GM18867 (cell line): Measurements from ENCODE around the gene ENDOU.

Experiments used
- ATAC-seq: cut with Tn5 transposase; IDR thresholded peaks from one replicate; pipeline ENCODE4 v1.9.1; 2021; ENCODE audit warnings: mild to moderate bottlenecking, moderate library complexity; ENCODE audit not compliant: unreplicated experiment

ENDOU gene

DNA sequence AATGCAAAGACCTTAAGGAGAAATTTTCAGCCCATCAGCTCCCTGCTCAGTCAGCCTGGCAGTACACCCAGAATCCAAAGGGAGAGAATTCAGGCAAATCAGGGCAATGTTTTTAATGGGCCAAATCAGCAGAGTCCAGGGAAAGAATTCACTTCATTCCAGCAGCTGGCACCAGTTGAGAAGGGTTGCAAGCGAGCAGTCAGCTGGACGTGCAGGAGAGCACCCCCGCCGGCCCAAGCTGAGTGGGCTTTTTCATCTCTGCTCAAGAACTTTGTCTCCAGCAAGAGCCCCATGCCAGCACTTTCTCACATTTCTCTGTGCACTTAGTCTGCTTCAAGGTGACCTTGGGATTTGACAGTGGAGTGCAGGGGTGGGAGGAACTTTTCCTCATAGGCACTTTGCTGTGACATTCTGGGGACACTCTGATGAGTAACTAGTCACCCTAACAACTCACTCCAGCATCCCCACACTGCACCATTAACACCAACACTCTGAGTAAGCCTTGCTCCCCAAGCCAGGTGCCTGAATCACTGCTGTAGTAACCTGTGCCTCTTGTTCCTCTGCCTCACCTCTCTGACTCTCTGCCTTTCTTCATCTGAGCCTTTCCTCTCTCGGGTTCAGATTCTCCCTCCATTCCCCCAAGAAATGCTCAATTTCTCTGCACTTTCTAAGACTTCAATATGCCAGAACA is 2.2 kb downstream of the ENDOU start:
- ATAC-seq = no peak

DNA sequence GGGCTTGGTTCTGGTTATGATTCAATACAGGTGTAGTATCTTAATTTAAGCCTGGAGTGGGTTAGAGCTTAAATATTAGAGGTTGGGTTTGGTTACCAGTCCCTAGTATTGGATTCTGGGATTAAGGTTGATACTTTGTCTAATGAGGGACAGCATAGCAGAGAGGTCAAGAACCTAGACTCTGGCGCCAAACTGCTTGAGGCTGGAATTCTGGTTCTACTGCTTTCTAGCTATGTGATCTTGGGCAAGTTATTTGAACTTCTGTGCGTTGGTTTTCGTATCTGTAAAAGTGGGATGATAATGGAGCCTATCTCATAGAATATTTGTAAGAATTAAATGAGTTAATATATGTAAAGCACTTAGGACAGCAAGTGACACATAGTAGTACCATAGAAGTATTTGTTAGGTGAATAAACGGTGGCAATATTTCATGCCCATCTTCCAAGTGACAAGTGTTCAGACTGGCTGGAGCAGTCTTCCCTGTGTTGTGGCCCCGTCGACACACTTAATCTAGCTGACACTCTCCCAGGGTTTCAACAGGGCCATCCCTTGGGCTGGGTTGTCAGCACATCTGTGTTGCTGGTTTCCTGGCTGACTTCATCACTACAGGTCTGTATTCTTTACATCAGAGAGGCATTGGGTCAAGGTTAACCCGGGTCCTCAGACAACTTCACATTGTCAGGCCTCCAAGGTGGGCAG is 3.0 kb downstream of the ENDOU start:
- no peak for ATAC-seq

DNA sequence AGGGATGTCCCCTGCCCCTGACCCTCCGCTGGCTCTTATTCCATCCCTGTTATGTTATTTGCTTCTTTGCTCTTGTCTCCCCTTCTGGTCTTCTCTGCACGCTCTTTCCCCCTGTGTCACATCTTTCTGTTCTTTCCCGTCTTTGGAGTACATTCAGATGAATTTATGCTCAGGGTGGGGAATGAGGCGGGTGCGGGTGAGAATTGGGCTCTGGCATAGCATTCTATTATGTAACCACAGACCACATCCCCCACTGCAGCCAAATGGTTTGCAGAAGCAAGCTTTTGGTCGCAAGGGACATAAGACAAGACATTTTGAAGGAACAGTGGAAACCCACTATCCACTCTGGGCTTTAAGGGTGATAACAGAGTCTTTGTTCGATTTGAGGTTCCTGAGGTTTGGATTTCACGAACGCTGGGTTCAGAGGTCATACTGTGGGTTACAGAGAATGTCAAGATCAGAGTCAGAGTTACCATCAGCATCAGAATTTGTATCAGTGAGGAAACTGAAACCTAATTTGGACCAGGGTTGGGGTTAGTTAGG is 3.8 kb downstream of the ENDOU start:
- no peak for ATAC-seq

DNA sequence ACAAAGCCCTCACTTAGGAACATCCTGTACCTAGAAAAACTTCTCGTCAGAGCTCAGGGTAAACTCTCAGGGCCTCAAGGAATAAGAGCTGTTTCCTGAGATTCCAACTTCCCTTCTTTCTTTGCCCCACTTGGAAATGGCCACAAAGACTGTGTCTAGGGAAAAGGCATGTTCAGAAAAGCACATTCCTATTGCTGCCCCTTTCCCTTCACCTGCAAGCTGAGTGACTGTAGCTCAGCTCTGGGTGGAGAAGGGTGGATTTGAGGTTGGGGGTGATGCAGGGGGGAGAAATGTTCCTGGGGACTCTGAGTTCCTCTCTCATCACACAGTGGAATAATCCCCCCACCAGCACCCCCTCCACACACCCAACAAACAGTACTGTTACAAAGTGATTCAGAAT is 6.8 kb downstream of the ENDOU start:
- ATAC-seq = no peak

DNA sequence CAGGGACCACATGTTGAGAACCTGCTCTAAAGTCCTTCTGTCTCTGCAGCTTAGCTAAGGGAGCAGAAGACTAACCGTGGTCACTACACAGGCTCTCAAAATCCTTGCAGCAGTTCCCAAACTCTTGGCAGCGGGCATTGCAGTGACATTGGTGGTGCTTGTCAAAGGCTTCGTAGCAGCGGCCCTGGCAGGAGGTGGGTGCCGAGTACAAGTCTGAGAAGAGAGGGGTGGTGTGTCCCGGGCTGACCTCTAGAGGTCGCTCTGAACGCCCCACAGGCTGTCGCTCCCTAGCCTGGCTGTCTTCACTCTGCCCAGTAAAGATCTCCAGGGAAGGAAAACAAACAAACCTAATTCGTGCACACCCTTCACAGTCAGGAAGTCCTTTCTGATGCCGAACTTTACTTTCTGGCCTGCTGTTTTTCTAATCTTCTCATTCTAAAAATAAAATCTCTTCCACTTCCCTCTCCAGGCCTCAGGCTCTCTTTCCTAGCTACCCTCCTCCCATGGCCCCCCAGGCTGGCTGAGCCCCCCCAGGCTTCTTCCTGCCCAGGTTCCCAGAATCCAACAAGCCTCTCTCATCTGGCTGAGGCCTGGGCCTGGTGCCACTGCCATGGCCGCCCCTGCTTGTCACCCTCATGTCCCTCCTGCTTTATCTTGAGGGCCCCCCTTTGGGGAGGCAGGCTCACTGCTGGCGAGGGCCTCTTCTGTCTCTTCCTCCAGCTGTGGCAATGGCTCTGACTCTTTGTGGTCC is 7.7 kb downstream of the ENDOU start:
- ATAC-seq = no peak

DNA sequence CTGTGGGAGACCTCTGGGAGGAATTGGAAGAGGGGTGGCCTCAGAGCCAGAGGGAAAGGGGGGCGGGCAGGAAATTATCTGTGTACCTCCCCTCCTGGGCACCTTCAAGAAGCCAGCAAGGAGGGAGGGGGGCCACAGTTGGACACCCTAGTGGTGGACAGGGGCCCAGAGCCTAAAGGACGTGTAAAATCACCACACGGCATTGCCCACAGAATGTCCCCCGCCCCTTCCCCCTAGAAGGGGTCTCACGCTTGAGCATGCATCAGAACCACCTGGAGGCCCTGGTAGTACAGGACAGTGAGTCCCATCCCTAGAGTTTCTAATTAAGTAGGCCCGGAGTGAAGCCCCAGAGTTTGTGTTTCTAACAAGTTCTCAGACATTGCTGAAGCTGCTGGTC is 8.2 kb downstream of the ENDOU start:
- no peak for ATAC-seq

DNA sequence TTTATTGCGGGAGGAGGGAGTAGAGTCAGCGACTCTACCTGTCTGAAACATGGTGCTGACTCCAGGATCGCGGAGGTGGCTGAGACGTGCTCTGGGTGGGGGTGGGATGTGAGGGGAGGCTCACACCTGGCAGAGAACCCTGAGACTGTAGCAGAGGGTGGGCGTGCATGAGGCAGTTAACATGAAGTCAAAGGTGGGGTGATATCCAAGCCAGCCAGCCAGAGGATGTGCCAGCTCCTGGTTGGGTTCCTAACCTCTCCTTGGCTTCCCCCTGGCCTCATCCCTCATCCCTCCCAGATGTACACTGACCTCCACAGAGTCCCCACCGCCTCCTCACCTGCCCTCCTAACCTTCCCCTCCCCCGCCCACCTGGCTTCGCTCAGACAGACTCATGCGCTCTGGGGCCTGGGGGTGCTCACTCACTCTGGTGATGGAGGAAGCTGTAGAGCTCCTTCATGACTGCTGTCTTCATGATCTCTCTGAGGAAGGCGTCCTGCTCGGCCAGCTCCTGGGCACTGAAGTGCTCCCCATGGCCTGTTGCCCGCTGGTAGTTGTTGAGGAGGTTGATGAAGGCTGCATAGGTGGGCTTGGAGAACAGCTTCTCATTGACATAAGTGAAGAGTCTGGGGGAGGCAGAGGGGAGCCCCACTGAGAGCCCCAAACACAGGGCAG is 9.3 kb downstream of the ENDOU start:
- ATAC-seq = no peak

DNA sequence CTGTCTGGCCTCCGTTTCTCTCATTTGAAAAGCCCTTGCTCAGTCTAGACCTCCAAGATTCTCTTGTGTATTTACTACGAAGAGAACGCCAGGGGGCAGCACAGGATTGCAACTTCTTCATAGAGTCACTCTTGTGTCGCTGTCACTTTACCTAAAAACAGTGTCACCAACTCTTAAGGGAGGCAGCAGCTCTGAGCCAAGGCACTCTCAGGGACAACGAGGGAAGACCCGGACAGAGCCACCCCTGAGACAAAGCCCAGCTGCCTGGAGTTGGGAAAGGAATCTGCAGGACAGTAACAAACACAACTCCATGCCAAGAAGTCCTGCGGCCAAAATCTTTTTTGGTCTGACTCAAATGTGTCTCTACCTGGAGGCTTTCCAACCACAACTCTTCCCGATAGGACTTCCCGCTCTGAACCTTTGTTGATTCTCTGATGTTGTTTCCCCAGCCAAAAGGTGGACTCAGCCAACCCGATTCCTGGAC is 9.9 kb downstream of the ENDOU start:
- ATAC-seq = peak; percentile 77

DNA sequence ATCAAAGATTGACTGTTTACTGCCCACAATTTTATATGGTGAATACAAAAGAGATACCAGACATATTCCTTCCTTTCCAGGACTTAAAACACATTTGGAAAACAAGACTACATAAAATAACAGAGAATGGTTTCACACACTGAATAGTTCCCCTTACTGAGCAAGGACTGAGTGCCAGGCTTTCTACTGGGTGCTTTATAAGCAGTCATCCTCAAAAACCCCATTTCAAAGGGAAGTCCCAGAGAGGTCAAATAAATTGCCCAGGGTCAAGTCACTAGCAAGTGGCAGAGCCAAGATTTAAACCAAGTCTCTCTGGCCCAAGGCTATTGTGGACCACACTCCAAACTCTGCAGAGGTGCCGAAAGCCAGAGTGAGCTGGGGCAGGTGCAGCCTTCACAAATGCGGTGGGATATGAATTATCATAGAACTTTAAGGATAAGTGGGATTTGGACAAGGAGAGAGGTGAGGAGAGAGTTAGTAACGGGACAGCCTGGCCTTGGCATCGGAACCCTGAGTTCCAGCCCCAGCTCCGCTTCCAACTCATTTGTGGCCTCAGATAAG is 10.4 kb downstream of the ENDOU start:
- ATAC-seq = peak; percentile 26

DNA sequence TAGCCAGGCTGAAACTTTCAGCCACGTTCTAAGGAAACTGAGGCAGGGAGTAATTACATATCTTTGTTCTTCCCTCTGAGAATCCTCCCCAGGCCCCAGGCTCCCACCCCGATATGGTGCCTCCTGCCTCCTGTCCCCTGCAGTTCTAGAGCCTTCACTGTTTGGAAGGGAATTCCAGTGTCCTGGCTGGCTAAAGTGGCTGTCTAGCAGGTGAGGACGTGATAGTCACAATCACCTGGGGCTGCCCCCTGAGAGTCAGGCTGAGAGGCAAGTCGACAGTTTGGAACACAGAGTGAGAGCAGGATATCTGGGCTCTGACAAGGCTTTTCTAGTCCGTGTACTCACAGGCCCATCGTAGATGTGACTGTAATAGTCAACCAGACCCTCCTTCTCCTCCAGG is 13.1 kb downstream of the ENDOU start:
- ATAC-seq = no peak

DNA sequence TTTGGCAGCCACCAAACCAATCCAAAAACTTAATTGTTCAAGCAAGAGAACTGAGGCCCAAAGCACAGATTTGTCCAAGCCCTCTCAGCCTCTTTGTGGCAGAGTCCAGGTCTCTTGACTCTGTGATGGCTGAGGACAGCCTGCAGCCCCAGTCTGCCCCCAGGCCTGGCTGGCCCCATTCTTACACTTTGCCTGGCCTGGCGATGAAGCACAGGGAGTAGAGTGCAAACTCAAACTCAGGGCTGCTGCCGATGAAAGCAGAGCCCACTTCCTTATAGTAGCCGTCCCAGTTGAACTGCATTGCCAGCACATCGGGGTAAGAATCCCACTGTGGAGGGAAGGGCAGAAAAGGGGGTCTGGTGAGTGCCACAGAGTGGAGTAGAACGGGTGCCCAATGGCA is 13.8 kb downstream of the ENDOU start:
- ATAC-seq = no peak

DNA sequence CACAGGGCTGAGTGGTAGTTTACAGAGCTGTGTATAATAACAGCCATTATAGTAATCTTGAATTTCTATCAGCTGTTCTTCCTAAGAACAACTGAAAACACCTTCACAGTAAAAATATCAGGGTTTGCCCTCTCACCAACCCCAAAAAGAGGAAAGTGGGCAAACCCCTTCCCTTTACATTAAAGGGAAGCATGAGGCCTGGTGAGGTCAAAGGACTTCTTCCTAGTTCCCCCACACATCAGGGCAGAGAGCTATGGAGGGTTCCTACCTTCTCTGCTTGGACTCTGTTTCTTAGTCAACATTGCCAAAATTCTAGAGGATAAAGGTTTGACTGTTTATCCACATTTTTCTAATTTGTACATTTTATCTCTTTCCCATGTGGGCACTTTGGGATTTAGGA is 15.0 kb downstream of the ENDOU start:
- no peak for ATAC-seq

DNA sequence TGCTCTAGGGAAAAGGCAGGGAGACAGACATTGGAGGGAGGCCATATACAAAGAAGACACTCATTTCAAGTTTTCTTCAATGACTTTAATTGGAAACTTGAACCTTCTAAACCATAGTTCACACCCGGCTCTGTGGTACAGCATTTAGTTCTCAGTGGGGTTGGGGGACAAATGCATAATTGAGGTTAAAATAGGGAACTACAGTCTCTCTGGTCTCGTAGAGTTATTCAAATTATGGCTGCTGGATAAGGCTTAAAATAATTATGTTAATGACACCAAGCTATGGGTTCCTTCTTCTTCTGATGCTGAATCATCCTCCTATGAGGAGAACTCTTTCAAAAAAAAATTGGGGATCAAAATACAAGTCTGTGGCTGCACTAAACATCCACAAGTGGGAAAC is 15.6 kb downstream of the ENDOU start:
- peak; percentile 25 for ATAC-seq

DNA sequence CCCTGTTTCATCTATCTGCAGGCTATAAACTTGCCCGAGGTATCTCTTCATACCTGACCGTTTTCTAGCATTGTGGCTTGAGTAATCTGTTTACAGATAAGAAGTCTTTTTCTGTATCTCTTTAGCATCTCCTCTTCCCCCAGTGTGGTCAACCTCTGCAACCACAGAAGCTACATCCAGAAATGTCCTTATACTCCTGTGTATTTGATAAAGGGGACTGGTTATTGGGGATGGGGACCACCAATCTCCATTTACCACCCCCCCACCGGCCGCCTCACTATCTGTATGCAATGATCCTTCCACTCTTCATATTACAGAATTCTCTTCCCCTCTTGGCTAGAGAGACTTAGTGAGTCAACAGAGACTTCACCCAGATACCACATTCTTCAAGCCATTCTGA is 16.1 kb downstream of the ENDOU start:
- ATAC-seq = no peak

DNA sequence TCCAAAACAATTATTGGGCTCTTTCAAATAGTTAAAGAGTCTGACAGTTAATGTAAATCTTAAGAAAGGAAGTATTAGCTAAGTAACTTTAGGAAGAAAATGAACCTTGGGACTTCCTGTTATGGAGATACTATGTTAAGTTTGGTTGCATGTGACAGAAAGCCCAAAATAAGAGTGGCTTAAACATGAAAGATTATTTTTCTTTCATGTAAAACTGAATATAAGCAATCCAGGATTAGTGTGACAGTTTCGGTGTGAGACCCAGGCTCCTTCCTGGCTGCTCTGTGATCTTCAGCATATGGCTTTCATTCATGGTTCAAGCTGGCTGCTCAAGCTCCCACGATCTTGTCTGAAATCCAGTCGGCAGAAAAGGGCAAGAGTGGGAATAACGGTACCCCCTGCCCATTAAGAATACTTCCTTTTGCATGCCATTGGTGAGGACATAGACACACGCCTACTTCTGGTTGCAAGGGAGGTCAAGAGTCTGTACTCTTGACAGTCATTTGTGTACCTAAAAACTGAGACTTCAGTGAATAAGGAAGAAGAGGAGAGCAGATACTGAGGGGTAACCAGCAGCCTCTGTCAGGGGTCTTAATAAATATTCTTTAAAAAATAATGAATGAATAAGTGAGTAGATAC is 17.3 kb downstream of the ENDOU start:
- no peak for ATAC-seq

DNA sequence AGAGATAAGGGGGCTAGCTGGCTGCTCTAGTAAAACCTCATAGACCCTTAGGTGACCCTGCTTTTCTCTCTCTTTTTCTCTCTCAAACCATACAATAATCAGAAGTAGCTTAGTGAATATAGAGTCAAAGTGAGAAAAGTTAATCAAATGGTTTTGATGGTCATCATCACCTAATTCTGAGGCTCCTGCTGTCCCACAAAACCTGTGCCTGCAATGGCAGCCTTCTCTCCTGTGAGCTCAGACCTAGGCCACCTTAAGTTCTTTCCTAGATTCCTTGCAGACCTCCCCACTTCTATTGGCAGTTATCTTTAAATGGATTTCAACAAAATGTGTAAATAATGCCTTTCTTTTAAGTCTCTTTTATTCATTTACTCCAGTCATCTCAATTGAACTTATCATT is 17.9 kb downstream of the ENDOU start:
- ATAC-seq = no peak

DNA sequence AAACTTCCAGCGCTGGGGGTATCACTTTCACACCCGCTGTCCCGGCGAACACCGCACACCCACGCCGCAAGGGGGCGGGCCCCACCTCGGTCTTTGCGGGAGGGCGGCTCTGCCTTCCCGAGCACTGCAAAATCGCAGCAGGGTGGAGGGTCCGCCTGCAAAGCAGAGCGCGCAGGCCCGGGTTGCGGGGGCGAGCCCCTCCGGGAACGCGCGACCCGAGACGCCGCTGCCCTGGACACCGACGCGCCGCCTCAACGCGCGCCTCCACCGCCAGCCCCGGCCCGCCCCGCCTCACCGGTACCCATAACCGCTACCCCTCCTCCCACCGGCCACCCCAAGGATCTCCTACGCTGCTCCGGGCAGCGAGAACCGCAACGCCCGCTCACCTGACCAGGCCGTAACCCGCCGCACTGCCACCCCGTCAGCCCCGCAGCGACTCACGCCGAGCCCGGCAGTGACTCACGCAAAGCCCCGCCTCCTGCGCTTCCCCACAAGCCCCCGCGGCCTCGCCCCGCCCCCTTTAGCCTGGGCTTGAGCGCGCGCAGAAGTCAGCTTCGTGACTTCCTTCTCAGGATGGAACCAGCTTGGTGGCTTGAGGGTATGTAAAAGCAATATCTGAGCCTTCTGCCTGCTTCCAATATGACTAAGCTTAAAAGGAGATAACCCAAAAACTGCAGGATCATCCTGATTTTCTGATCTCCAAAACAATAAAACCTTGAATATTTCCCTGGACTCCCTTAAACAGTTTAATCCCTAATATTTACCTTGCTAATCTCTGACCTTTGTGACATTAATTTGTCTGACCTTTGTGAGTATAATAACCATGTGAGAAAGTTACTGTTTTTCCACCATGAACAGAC is 19.5 kb downstream of the ENDOU start, which contains the start of gene RPAP3:
Gene RPAP3 (minus strand): TSS at position 465 of the 860 bp plus-strand sequence. CDS start 3,190 bp downstream, outside the sequence.
- peak; percentile 81 for ATAC-seq

DNA sequence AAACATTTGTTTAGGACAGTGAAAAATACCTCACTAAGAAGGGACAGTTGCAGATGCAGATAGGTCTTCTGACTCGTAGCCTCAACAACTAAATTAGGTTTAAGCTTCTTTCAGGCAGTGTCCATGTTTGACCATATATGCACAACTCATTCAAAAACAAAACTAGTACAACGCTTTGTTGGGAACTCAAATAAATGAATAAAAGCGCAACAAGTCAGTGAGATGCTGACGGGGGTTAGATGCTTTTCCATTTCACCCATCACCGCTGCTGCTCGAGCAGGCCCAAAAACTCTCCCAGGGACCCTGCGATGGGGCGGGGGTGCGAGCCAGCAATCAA is 20.1 kb downstream of the ENDOU start:
- ATAC-seq = peak; percentile 0

DNA sequence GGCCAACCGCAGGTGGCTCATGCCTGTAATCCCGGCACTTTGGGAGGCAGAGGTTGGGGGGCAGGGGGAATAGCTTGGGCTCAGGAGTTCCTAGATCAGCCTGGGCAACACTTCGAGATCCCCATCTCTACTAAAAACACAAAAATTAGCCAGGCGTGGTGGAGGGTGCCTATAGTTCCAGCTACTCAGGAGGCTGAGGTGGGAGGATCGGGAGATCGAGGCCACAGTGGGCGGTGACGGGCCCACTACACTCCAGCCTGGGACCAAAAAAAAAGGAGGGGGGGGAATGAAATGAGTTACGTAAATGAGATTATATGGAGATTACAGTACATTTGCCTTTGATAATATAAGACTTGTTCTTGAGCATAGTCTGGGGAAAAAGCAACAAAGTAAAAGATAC is 20.6 kb downstream of the ENDOU start:
- no peak for ATAC-seq
